GM18519 (cell line): Measurements from ENCODE around the gene ADCY2.
"Not testable (repeated sequence)": the region's sequence is repeated elsewhere in the genome, so short reads cannot be mapped to it uniquely, and the experiment has no call there.

Experiments
- ATAC-seq: cut with Tn5 transposase; IDR thresholded peaks from one replicate; pipeline ENCODE4 v1.9.1; 2021; ENCODE audit warnings: mild to moderate bottlenecking, moderate library complexity; ENCODE audit not compliant: unreplicated experiment, low FRiP score

ADCY2 gene

GRCh38 chr5:7394889-7395431 is 978 bp upstream of the ADCY2 start:
- ATAC-seq: no peak

DNA sequence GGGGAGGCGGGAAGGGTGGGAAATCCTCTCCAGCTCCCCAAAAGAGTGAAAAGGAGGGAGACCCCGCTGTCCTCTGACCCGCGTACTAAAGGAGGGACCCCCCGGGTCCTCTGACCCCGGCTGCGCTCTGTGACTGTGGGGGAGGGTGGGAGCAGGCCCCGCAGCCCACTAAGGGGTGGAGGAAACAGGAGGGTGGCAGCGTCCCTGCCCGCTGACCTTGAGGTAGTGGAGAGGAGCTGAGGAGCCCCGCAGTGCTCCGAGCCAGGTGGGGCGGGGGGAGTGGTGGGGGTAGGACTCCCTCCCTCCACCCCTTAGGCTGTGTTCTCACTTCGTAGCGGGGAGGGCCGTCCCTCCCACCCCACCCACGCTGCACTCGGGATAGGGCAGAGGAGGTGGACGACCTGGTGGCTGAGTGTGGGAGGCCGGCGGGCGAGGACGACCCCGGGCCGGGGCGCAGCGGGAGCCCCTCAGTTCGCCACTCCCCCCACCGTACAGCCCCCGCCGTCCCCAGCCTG is 449 bp upstream of the ADCY2 start:
- no peak for ATAC-seq

DNA sequence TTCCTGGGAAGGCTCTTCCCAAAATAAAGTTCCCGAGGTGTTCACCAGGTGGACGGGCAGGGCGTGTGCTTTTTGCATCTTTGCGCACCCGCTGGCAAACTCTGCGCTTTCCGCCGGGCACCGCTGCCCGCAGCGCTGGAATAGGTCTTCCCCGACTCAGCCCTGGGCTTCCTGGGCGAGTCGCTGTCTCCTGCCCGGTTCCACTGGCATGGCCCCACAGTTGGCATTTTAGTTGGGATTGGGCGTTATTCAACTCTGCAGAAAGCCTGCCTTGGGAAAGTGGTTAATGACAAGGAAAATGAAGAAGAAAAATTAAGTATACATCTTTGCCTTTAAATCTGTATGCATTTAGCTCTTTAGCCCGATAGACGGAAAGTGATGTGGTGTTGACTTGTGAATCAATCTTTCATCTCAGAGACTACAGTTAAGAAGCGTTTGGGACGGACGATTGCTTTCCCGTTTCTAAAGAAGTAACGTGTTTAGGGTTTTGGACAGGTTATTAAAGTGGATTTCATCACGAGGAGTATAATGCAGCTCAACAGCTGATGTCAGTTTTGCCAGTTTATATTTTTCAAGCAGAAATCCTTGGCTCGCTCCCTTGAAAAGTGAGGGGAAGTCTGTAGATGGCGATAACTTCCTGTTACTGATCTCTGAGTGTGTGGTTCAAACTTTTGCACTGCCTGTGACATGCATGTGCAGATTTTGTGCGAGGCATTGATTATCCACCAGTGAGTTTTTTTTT is 946 bp downstream of the ADCY2 start:
- ATAC-seq: no peak

- ATAC-seq: no peak
These were observed 2.0 kb downstream of the ADCY2 start for GRCh38 chr5:7397937-7398336.

DNA sequence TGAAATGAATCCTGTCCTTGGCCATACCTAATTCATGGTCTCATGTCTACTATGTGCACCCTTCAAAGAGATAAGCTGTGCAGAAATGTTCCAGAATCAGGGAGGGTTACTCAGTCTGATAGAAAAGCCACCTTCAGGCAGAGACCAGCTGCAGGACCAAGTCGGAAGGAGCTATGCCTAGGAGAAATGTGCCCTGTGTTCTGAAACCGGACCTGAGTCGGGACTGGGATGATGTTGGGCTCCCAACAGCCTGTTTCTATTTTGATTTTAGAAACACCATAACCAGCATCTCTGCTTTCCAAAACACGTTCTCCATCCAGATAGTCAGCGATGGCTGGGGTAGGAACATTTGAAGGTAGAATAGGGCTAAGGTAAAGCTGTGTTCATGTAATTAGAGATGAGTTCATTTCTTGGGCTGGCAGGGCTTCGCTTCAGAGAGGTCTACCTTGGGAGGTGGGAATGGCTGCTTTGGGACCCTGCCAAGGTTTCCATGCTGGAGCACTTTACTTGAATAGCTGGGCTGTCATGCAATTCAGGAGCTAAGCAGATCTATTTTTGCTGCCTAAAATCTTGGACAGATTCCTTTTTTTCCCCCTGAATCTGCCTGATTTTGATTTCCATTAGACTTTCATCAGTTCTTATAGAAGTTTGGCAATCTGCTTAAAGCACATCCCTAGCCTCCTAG is 2.8 kb downstream of the ADCY2 start:
- ATAC-seq: no peak

DNA sequence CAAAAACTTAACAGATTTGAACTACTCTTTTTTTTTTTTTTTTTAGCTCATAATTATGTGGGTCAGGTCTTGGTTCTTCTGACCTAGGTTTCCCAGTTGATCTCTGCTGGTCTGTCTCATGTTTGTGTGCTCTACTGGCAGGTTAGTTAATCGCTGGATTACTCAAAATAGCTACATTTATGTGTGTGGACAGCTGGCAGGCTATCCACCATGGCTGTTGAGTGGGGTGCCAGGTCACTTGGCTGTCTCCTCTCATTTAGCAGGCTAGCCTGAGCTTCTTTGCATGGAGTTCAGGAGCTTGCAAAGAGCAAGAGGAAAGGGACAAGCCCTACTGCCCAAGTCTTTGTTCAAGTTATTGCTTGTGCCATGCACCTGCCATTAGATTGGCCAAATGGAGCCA is 9.3 kb downstream of the ADCY2 start:
- ATAC-seq: no peak

DNA sequence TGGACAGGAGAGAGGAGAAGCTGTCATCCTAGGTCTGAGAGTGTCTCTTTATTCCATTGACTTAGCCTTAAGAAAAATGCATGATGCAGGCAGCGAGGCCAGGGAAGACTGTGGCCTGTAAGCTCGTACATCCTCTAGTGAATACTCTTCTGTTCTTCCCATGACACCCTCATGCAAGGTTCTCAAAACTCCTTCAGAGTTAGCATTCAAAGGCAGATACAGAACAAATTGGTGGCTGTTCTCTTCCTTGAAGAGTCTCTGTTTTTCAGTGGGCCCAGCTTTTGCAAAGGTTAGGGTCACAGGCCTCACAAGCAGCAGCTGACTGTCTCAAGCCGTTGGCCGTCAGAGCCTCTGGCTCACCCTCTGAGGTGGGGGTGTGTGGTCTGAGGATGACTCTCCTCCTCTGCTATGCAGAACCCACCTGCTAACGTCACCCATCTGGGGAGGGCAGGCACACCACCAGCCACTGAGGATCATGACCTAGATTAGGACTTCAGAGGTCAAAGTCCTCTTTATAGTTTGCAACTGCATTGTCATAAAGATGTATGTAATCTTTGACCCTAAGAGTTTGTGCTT is 15.1 kb downstream of the ADCY2 start:
- no peak for ATAC-seq

DNA sequence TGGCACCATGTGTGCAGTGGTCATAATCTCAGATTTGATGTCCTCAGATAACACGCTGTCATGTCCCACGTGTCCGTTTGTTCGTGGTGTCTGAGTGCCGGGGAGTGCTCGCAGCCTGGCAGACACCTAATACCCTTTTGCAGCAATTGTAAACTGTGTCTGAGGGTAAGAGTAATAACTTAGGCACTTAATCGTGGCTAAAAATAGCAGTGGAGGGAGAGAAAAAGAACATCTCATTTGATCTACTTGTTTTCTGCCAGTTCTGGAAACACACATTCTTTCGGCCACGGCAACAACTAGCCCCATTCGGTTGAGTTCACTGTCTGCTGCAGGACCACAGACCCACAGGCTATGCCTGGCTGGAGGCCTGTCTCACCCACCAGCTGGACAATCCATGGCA is 16.5 kb downstream of the ADCY2 start:
- no peak for ATAC-seq

- ATAC-seq: no peak
These were observed 19.2 kb downstream of the ADCY2 start for GRCh38 chr5:7415123-7415522.

GRCh38 chr5:7415587-7416535 is 19.9 kb downstream of the ADCY2 start:
- no peak for ATAC-seq

GRCh38 chr5:7418276-7418675 is 22.3 kb downstream of the ADCY2 start:
- no peak for ATAC-seq

DNA sequence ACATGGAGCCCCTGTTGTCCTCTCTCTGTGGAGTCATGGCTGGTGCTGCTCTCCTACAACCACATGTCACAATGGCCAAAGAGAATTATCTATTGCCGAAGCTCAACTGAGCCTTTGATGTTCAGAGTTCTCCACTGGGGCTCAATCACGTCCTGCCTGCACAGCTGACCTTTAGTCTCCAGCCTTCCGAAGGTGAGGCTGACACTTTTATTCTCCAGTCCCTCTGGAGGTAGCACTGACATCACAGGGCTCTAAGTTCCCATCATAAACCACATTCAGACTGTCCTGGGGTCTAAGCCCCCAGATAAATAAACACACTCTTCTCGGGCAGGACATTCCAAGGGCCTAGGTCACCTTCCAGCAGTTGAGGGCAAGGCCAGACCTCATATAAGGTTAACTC is 23.4 kb downstream of the ADCY2 start:
- ATAC-seq: no peak

GRCh38 chr5:7419846-7420245 is 23.9 kb downstream of the ADCY2 start:
- no peak for ATAC-seq

- no peak for ATAC-seq
These were observed 24.8 kb downstream of the ADCY2 start for GRCh38 chr5:7420510-7421280.

DNA sequence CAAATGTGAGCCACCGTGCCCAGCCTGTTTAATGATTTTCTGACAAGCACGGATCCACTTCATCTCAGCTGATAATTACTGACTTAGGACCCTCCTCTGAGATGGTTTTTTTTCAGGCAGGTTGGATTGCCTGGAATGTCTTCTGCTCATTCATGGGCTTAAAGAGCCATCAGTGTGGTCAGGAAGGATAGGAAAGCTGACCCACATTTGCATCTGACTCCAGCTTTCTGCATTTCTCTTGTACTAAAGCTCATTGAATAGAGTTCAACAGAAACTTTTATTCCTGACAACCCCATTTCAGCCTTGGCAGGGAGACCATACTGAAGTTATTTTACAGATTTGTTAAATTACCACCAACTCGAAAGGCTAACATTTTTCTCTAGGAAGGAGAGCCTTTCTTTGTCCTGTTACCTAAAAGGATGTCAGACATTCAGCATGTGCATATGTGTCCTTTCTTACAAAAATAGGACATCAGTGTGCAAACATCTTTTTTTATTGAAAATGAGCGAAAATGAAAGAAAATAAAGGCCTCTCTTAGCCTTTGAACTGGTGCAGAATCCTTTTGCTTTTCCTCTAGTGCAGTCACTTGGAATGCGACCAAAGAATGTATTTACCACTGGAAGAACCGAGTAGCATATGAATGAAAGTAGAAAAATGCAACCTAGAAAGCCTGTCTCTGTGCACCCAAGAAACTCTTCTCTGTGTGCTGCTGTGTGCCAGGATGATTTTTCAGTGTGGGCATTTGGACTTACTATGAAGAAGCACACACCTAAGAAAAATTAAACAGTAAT is 26.6 kb downstream of the ADCY2 start:
- no peak for ATAC-seq

GRCh38 chr5:7423231-7423630 is 27.3 kb downstream of the ADCY2 start:
- not testable (repeated sequence) for ATAC-seq

GRCh38 chr5:7425830-7426229 is 29.9 kb downstream of the ADCY2 start:
- no peak for ATAC-seq

GRCh38 chr5:7426284-7426683 is 30.3 kb downstream of the ADCY2 start:
- ATAC-seq: no peak

- no peak for ATAC-seq
These were observed 39.0 kb downstream of the ADCY2 start for GRCh38 chr5:7434914-7435313.
